Duodenal mucosa (tissue), 2 donors: ENCODE measurements around the gene ACAT2.
"Not testable (repeated sequence)": the region's sequence is repeated elsewhere in the genome, so short reads cannot be mapped to it uniquely, and the experiment has no call there.

Experiments
- H3K27ac ChIP-seq: one replicate; pipeline ENCODE4 v1.7.0; 2013; ENCODE audit warnings: low read depth, low read length
- H3K27me3 ChIP-seq, 2 donors: one replicate each; pipeline ENCODE4 v1.7.0; 2013; ENCODE audit warnings: low read length in 2 of 2, control low read depth in 1 of 2; ENCODE audit not compliant: insufficient read depth in 2 of 2, control insufficient read depth in 1 of 2
- H3K36me3 ChIP-seq, 2 donors: one replicate each; pipeline ENCODE4 v1.7.0; 2013; ENCODE audit warnings: low read length in 2 of 2, control low read depth in 1 of 2; ENCODE audit not compliant: insufficient read depth in 2 of 2, control insufficient read depth in 1 of 2
- H3K4me1 ChIP-seq, 2 donors: one replicate each; pipeline ENCODE4 v1.7.0; 2013; ENCODE audit warnings: low read length in 2 of 2, control low read depth in 1 of 2; ENCODE audit not compliant: insufficient read depth in 2 of 2, control insufficient read depth in 1 of 2
- H3K4me3 ChIP-seq, 2 donors: one replicate each; pipeline ENCODE4 v1.7.0; 2013; ENCODE audit warnings: low read length in 2 of 2, low read depth in 1 of 2
- H3K9ac ChIP-seq, 2 donors: one replicate each; pipeline ENCODE4 v1.7.0; 2013; ENCODE audit warnings: low read length in 2 of 2, low read depth in 1 of 2
- H3K9me3 ChIP-seq, 2 donors: one replicate each; pipeline ENCODE4 v1.7.0; 2013; ENCODE audit warnings: low read length in 2 of 2, control low read depth in 1 of 2; ENCODE audit not compliant: control insufficient read depth in 1 of 2

Gene ACAT2

DNA sequence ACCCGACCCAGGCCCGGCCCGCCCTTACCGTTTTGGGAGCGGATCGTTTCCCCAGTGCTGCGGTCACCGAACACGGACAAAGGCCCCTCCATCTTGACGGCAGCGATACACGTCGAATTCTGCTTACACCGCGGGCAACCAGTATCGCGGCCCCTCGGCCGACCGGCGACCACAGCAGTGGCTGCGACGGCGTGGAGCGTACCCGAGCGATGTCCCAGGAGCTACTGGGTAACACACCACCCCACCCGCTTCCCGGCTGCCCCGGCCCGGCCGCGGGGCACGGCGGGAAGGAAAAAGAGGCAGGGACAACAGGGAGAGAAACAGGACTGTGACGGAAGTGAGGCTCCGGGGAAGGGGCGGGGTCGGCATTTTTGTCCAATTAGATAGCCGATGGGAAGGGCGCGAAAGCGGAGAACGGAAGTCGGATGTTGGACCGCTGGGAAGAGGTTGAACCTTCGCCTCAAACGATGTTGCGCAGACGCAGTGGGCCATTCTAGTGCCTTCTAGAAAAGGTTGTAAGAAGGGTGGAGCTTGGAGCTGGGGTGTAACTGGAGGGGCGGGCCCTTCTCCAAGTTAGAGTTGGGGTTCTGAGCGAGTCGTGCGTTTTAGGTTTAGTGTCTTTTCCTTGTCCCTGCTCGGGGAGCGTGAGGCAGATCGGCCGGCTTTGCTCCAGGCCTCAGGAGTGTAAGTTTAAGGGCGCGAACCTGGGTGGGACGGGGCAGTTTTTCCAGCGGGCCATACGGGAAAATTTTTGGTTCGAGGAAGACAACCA, 27.7 kb downstream of the ACAT2 start, which contains the start of gene TCP1:
TSS of gene TCP1 (minus strand) at position 226 of the 772 bp plus-strand sequence. CDS start at position 92, 134 bp downstream.
- peak within 1 kb of the TSS; percentile 98 for H3K27ac ChIP-seq
- H3K36me3 ChIP-seq: peaks cover 10 to 38% of the 10 kb centered on the region in 2 donors
- peak within 1 kb of the TSS; percentile 94 to 99 for H3K4me3 ChIP-seq
- H3K27me3 ChIP-seq: no peaks in the 10 kb centered on the region
- H3K9ac ChIP-seq: peak within 1 kb of the TSS; percentile 96 to 97
- H3K9me3 ChIP-seq: no peaks in the 10 kb centered on the region
- peaks cover 34 to 43% of the 10 kb centered on the region in 2 donors for H3K4me1 ChIP-seq

DNA sequence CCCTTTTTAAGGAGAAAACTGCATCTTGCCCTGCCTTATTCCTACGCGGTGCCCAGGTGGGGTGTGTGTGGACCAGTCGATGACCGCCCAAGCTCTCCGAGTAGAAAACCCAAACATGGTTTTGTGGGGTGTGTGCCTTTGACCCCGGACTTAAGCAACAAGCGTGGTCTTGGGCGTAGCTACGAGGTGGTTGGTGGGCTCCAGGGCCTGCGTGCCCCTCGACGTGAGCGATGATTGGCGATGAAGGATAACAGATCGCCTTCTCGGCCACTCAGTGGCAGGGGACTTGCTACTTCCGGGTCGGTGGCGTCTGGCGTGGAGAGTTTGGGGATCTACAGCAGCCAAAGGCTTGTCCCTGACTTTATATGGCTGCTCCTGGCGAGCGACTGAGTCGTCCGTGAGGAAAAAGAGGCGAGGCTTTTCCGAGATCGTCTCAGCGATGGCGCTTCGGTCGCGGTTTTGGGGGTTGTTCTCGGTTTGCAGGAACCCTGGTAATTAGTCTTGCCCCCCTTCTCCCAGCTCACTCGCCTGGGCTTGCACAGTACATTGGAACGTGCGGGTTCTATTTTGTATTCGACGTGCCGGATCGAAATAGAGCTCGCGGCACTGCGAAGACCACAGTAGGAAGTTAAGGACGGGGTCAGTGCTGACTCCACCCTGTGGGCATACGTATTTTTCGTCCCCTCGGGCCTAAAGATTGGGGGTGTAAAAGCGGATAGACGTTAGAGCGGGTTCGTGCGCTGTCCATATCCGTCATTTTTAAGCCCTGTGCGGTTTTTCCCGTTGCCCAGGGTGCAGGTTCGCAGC, 28.5 kb downstream of the ACAT2 start, which contains the start of gene MRPL18:
TSS of gene MRPL18 (plus strand) at position 319 of the 807 bp plus-strand sequence. CDS start at position 440, 121 bp downstream.
- H3K4me3 ChIP-seq: peak within 1 kb of the TSS; percentile 94 to 99
- no peaks in the 10 kb centered on the region for H3K9me3 ChIP-seq
- H3K27me3 ChIP-seq: no peaks in the 10 kb centered on the region
- peak within 1 kb of the TSS; percentile 96 to 97 for H3K9ac ChIP-seq
- peaks cover 4 to 31% of the 10 kb centered on the region in 2 donors for H3K36me3 ChIP-seq
- peak within 1 kb of the TSS; percentile 98 for H3K27ac ChIP-seq
- peaks cover 34 to 43% of the 10 kb centered on the region in 2 donors for H3K4me1 ChIP-seq

DNA sequence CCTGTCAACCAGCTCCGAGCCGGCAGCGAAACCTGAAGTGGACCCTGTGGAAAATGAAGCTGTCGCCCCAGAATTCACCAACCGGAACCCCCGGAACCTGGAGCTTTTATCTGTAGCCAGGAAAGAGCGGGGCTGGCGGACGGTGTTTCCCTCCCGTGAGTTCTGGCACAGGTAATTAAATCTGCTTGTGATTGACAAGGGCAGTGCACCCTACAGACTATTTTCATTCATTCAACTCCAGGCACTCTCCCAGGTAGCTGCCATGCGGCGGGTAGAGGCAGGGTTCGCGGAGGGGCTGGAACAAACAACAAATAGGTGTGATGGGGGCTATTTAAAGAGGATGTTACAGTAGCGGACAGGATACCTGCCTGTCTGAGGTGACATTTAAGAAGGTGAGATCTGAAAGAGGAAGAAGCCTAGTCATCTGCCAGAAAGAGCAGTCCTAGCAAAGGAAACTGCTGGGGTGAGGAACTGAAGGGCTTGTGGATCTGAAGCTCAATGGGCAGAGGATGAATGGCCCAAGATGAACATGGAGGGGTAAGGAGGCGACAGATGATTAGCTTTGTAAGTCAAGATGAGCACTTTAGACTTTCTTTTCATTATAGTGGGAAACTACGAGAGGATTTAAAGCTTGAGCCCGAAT, 29.2 kb downstream of the ACAT2 start:
- H3K27me3 ChIP-seq: no peaks in the 10 kb centered on the region
- peaks cover 34 to 43% of the 10 kb centered on the region in 2 donors for H3K4me1 ChIP-seq
- peak overlapping the region; percentile 98 for H3K27ac ChIP-seq

DNA sequence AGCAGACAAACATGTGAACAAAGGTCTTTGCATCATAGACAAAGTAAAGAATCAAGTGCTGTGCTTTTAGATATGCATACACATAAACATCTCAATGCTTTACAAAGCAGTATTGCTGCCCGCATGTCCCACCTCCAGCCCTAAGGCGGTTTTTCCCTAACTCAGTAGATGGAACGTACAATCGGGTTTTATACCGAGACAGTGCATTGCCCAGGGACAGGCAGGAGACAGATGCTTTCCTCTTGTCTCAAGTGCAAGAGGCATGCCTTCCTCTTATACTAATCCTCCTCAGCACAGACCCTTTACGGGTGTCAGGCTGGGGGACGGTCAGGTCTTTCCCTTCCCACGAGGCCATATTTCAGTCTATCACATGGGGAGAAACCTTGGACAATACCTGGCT, 33.1 kb downstream of the ACAT2 start:
- H3K27me3 ChIP-seq, H3K4me3 ChIP-seq, H3K9me3 ChIP-seq, H3K27ac ChIP-seq, H3K9ac ChIP-seq: not testable (repeated sequence)
- peaks cover 18 to 27% of the 10 kb centered on the region in 2 donors for H3K4me1 ChIP-seq
- peaks cover 17 to 51% of the 10 kb centered on the region in 2 donors for H3K36me3 ChIP-seq

More for the DNA sequence above, 29.2 kb downstream of the ACAT2 start:
- Histone ChIP-seq H3K36me3 (peaks cover 0 to 27% of the 10 kb centered on the region in 2 donors), H3K9me3 (no peaks in the 10 kb centered on the region), H3K4me3 (peak overlapping the region; percentile 94 to 99), H3K9ac (peak overlapping the region; percentile 96 to 97)

DNA sequence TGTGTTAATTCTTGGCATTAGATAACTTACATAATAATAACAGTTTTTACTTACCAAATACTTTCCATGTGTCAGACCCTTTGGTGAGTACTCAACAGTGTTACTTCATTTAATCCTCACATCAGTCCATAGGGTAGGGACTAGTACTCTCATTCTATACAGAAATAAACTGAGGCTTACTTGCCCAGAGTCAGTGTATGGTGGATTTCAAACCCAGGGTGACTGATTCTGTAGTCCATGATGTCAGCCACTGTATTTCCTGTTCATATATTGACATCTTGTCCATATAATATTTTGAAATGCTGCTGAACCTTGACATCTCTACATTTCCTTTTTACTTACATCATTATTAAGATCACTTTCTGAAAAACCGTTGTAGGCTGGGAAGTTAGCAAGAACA, 35.7 kb downstream of the ACAT2 start:
- Histone ChIP-seq H3K27ac (no peak overlapping the region), H3K4me3 (no peak overlapping the region), H3K36me3 (peaks cover 17 to 53% of the 10 kb centered on the region in 2 donors), H3K4me1 (peaks cover under 1 to 7% of the 10 kb centered on the region in 2 donors), H3K9me3 (no peaks in the 10 kb centered on the region), H3K9ac (no peak overlapping the region), H3K27me3 (no peaks in the 10 kb centered on the region)

DNA sequence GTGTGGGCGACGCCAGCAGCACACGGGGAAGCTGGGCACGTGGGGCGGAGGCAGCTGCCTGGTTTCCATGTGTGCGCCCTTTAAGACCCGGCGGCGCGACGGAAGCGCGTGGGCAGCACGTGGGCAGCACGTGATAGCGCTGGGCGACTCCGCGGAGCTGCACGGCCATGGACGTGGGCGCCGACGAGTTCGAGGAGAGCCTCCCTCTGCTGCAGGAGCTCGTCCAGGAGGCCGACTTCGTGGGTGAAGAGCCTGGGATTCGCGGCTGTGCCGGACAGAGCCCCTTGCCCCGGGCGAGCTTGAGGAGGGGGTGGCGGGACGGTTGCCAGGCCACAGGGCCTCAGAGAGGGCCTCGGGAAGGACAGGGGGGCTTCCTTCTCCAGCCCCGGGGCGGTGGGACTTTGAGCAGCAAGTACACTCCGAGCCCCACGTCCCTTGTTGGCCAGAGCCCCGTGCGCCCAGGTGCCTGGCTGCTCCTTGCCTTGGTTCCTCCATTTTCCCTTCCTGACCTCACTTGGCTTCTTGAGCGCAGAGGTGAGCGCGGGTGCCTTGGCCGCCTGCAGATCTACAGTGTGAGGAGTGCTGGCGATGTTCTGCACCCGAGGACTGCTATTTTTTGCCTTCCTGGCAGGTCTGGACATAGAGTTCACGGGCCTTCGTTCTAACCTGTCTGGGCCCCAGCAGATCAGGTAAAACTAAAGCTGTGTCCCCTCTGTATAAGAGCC, 38.5 kb downstream of the ACAT2 start, which contains the start of gene PNLDC1:
TSS of gene PNLDC1 (plus strand) at position 136 of the 725 bp plus-strand sequence. CDS start at position 168, 32 bp downstream.
- H3K36me3 ChIP-seq: peaks cover 17 to 43% of the 10 kb centered on the region in 2 donors
- H3K9me3 ChIP-seq: no peaks in the 10 kb centered on the region
- no peak within 1 kb of the TSS for H3K9ac ChIP-seq
- no peaks in the 10 kb centered on the region for H3K27me3 ChIP-seq
- no peaks in the 10 kb centered on the region for H3K4me1 ChIP-seq
- no peak within 1 kb of the TSS for H3K27ac ChIP-seq
- H3K4me3 ChIP-seq: no peak within 1 kb of the TSS

DNA sequence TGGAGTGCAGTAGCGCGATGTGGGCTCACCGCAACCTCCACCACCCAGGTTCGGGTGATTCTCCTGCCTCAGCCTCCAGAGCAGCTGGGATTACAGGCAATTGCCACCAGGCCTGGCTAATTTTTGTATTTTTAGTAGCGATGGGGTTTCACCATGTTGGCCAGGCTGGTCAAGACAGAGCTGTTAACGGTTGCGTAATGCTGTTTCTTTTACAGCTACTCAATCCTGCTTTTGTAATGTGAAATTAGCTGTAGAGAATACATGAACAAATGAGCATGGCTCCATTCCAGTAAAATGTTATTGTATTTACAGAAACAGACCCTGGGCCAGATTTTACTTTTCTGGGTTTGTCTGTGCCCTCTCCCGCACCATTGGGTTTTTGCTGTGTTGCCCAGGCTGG, 40.1 kb downstream of the ACAT2 start:
- Histone ChIP-seq H3K27ac (no peak overlapping the region), H3K9me3 (no peaks in the 10 kb centered on the region), H3K4me1 (peaks cover 0 to 4% of the 10 kb centered on the region in 2 donors), H3K9ac (no peak overlapping the region), H3K27me3 (no peaks in the 10 kb centered on the region), H3K4me3 (no peak overlapping the region), H3K36me3 (peaks cover 17 to 33% of the 10 kb centered on the region in 2 donors)

DNA sequence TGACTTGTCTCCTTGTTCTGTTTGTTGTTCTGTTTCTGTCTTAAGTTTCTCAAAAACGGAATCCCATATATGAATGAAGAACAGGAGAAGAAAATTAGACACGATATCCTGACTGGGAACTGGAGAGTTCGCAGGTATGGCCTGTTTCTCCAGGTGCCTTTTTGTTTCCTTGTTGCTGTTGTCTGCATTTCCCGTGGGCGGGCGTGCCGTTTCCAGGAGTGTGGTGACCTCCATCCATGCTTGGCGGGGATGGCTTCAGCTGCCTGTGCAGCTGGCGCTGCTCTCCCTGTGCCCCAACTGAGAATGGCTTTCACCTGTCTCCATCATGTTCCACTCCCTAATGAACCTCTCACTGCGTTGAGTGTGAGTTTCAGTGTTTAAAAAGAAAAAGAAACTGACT, 42.7 kb downstream of the ACAT2 start:
- H3K9ac ChIP-seq: no peak overlapping the region
- H3K4me3 ChIP-seq: no peak overlapping the region
- no peaks in the 10 kb centered on the region for H3K27me3 ChIP-seq
- no peak overlapping the region for H3K27ac ChIP-seq
- peaks cover 4 to 5% of the 10 kb centered on the region in 2 donors for H3K4me1 ChIP-seq
- no peaks in the 10 kb centered on the region for H3K9me3 ChIP-seq
- H3K36me3 ChIP-seq: peaks cover 0 to 7% of the 10 kb centered on the region in 2 donors

DNA sequence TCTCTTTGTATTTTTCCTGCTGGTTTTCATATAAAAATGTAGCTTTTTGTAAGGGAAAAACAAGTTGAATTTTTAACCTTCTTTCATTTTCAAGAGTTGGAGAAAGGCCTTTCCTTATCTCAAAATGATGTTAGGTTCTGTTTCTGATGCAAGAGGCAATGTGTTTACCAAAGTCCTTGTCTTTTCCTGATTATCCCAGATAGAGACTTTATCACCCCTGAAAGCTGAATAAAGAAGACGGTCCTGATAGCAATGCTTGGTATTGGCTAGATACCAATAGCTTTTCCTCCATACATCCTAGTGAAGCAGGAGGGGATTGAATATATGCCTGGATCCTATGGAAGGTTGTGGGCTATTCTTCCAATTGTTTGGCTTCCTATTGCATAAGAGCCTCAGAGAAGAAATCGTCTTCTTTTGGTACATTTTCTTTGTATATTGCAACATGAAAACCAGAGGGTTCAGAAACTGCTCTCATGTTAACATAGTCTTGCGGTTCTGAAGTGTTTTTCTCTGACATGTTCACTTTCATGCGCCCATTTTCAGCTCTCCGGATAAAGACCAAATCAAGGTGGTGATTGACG, 43.7 kb downstream of the ACAT2 start:
- Histone ChIP-seq H3K27ac (no peak overlapping the region), H3K27me3 (no peaks in the 10 kb centered on the region), H3K9me3 (no peaks in the 10 kb centered on the region), H3K36me3 (no peaks in the 10 kb centered on the region), H3K4me1 (peaks cover 4 to 5% of the 10 kb centered on the region in 2 donors), H3K4me3 (no peak overlapping the region), H3K9ac (no peak overlapping the region)
